ENCODE data around the gene APLF.
"Not testable (repeated sequence)": the region's sequence is repeated elsewhere in the genome, so short reads cannot be mapped to it uniquely, and the experiment has no call there.

Gene APLF

DNA sequence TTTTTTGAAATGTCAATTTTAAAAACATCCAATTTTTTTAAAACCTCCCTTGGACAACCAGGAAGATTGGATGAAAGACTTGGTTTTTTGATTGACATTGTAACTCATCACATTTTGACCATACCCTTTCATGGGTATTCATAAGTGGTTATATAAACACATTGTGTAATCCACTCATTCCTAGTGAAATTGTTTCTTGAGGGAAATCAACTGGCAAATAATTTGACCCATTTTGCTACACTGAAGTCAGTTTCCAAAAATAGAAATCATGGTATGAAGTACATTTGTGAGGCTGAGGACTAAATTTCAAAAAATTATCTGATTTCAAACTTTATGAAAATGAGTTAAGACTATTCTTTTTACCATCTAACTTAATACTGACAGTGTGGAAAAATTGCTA, 31.8 kb upstream of the APLF start:
- no peak overlapping the region for H3K4me3 ChIP-seq (replicated peaks; ENCODE audit: low read depth, low read length)
- H3K27me3 ChIP-seq (replicated peaks; ENCODE audit: control insufficient read depth, insufficient read depth, low read length): no peaks in the 10 kb centered on the region
- H3K36me3 ChIP-seq (ENCODE audit: control insufficient read depth, insufficient read depth, low read length): no peaks in the 10 kb centered on the region
- no peak for DNase-seq (ENCODE audit: extremely low read depth, insufficient read length)
- TF ChIP-seq, protein P1, sequence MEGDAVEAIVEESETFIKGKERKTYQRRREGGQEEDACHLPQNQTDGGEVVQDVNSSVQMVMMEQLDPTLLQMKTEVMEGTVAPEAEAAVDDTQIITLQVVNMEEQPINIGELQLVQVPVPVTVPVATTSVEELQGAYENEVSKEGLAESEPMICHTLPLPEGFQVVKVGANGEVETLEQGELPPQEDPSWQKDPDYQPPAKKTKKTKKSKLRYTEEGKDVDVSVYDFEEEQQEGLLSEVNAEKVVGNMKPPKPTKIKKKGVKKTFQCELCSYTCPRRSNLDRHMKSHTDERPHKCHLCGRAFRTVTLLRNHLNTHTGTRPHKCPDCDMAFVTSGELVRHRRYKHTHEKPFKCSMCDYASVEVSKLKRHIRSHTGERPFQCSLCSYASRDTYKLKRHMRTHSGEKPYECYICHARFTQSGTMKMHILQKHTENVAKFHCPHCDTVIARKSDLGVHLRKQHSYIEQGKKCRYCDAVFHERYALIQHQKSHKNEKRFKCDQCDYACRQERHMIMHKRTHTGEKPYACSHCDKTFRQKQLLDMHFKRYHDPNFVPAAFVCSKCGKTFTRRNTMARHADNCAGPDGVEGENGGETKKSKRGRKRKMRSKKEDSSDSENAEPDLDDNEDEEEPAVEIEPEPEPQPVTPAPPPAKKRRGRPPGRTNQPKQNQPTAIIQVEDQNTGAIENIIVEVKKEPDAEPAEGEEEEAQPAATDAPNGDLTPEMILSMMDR (IDR thresholded peaks at IDR 0.05; ENCODE audit: insufficient read depth, low read length, poor library complexity, severe bottlenecking): no peak

DNA sequence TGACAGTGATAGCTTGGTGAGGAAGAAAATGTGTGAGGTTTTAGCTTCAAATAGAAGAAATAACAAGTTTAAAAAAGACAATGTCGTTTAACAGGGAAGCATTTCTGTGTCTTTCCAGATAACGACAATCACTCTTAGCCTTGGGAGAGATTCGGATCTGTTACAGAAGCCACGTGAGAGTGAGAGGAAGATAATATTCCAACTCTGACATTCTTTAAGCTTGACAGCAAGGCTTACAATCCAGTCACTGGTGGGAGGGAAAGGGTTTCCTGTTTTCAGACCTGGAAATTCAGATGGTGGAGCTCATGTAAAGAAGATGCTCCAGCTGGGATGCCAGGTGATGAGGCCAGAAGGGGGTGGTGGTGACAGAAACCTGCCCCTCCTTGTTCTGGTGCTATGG, 31.1 kb upstream of the APLF start:
- H3K36me3 ChIP-seq (ENCODE audit: control insufficient read depth, insufficient read depth, low read length): no peaks in the 10 kb centered on the region
- no peak for DNase-seq (ENCODE audit: extremely low read depth, insufficient read length)

DNA sequence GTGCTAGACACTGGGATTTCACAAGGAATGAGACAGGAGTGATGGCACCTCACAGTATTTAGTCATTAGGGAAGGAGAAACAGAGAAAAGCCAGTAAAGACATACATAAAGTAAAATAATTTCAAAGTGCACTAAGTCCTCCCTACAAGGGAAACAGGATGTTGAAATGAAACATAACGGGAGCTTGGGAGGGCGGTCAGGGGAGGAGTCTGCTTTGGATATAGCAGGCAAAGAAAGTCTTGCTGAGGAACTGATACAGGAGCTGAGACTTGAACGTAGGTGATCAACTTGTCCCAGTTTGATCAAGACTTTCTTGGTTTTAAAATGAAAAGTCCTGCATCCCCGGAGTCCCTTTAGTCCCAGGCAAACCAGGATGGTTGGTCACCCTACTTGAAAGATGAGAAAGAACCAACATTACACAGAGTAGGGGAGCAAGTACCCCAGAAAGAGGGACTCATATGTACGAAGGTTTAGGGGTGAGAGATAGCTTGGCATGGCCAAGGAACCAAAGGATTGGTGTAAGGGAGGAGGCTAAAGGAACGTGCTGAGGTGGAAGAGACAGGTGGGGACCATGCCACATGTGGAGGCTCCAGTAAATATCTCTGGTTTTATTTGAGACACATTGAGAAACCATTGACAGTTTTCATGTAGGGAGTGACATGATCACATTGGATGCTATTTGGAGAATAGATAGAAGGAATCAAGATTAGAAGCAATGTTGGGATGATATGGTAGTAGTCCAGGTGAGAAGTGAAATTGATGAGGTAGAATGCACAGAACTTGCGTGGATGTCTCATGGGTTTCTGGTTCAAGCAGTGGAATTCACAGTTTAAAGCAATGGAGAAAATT, 28.7 kb upstream of the APLF start:
- Histone ChIP-seq H3K4me3 (replicated peaks; ENCODE audit: low read depth, low read length) (no peak overlapping the region), H3K36me3 (ENCODE audit: control insufficient read depth, insufficient read depth, low read length) (no peaks in the 10 kb centered on the region), H3K27me3 (replicated peaks; ENCODE audit: control insufficient read depth, insufficient read depth, low read length) (no peaks in the 10 kb centered on the region)
- DNase-seq (ENCODE audit: extremely low read depth, insufficient read length): no peak
- TF ChIP-seq, protein P1 (IDR thresholded peaks at IDR 0.05; ENCODE audit: insufficient read depth, low read length, poor library complexity, severe bottlenecking): no peak

More for the DNA sequence above, 31.1 kb upstream of the APLF start:
- Histone ChIP-seq H3K4me3 (replicated peaks; ENCODE audit: low read depth, low read length) (no peak overlapping the region), H3K27me3 (replicated peaks; ENCODE audit: control insufficient read depth, insufficient read depth, low read length) (no peaks in the 10 kb centered on the region)
- TF ChIP-seq, protein P1 (IDR thresholded peaks at IDR 0.05; ENCODE audit: insufficient read depth, low read length, poor library complexity, severe bottlenecking): no peak

DNA sequence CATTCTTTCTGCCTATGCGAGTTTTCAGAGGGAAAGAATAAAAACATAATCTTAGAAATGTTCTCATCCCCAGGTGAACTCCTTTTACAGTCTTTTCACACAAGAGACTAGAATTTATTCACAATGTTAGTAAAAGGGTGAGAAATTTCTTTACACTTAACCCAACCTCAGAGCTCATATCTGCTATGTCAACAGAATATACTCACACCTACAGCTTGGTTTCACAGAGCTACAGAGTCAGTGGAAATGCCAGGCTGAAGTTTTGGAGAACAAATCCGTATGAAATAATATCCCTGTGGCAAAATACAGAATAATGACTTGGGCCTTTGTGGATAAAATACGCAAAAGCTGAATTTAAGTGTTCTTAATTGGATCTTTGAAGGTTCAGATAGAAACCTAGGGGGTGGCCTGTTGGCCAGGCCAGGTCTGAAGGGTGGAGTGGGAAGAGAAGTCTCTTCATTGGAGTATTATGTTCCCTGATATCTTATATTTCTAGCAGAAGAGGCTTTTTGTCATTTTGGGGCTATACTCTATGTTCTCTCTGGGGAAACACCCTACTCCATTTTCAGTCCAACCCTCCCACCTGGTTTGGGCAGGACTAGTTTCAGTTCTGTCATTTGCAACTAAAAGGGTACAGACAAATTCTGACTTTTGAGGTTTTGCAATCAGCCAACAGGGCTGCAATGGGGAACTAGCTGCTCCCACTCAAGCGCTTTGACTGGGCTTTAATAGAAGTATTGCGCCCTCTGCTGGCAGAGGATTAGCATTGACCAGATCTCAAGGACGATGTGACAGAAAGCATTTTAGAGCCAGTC, 26.0 kb upstream of the APLF start:
- no peaks in the 10 kb centered on the region for H3K27me3 ChIP-seq (replicated peaks; ENCODE audit: control insufficient read depth, insufficient read depth, low read length)
- TF ChIP-seq, protein P1 (IDR thresholded peaks at IDR 0.05; ENCODE audit: insufficient read depth, low read length, poor library complexity, severe bottlenecking): peak; percentile 70
- H3K4me3 ChIP-seq (replicated peaks; ENCODE audit: low read depth, low read length): no peak overlapping the region; the same call in 1 of the 2 replicates
- peak; percentile 82 for DNase-seq (ENCODE audit: extremely low read depth, insufficient read length)
- no peaks in the 10 kb centered on the region for H3K36me3 ChIP-seq (ENCODE audit: control insufficient read depth, insufficient read depth, low read length)

DNA sequence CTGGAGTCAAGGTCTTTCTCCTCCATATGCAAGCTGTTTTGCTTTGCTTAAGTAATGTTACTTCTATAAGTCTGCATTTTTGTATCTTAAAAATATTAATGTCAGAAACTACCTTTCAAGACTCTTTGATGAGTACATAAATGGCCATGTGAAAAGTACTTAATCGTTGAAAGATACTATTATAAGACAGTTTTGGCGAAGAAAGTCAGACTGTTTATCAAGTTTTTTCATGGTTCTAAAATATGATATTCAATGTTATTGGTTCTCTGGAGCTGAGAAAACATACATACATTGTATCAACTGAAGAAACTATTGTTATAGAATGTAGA, 25.4 kb upstream of the APLF start:
- TF ChIP-seq, protein P1 (IDR thresholded peaks at IDR 0.05; ENCODE audit: insufficient read depth, low read length, poor library complexity, severe bottlenecking): no peak
- DNase-seq (ENCODE audit: extremely low read depth, insufficient read length): no peak
- Histone ChIP-seq H3K36me3 (ENCODE audit: control insufficient read depth, insufficient read depth, low read length) (no peaks in the 10 kb centered on the region), H3K4me3 (replicated peaks; ENCODE audit: low read depth, low read length) (no peak overlapping the region), H3K27me3 (replicated peaks; ENCODE audit: control insufficient read depth, insufficient read depth, low read length) (no peaks in the 10 kb centered on the region)

DNA sequence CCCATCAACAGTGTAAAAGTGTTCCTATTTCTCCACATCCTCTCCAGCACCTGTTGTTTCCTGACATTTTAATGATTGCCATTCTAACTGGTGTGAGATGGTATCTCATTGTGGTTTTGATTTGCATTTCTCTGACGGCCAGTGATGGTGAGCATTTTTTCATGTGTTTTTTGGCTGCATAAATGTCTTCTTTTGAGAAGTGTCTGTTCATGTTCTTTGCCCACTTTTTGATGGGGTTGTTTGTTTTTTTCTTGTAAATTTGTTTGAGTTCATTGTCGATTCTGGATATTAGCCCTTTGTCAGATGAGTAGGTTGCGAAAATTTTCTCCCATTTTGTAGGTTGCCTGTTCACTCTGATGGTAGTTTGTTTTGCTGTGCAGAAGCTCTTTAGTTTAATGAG, 21.0 kb upstream of the APLF start:
- not testable (repeated sequence) for DNase-seq (ENCODE audit: extremely low read depth, insufficient read length); H3K27me3 ChIP-seq (replicated peaks; ENCODE audit: control insufficient read depth, insufficient read depth, low read length); H3K4me3 ChIP-seq (replicated peaks; ENCODE audit: low read depth, low read length); H3K36me3 ChIP-seq (ENCODE audit: control insufficient read depth, insufficient read depth, low read length)

Data from GM06990 (cell line).